Measurements from ENCODE around the gene MAP1LC3B2.

GRCh38 chr12:116598311-116599284 lies 39.4 kb downstream of the MAP1LC3B2 start:
- TF ChIP-seq, protein P1, sequence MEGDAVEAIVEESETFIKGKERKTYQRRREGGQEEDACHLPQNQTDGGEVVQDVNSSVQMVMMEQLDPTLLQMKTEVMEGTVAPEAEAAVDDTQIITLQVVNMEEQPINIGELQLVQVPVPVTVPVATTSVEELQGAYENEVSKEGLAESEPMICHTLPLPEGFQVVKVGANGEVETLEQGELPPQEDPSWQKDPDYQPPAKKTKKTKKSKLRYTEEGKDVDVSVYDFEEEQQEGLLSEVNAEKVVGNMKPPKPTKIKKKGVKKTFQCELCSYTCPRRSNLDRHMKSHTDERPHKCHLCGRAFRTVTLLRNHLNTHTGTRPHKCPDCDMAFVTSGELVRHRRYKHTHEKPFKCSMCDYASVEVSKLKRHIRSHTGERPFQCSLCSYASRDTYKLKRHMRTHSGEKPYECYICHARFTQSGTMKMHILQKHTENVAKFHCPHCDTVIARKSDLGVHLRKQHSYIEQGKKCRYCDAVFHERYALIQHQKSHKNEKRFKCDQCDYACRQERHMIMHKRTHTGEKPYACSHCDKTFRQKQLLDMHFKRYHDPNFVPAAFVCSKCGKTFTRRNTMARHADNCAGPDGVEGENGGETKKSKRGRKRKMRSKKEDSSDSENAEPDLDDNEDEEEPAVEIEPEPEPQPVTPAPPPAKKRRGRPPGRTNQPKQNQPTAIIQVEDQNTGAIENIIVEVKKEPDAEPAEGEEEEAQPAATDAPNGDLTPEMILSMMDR (IDR thresholded peaks at IDR 0.05): no peak
- no peak for TF ChIP-seq POLR2A (IDR thresholded peaks at IDR 0.05)
